GM20000 (cell line): ENCODE data around the gene IQCN.

ENCODE experiments used
- DNase-seq: peaks from one replicate; pipeline ENCODE4 v3.0.0; 2012; ENCODE audit warnings: low spot score
- CTCF ChIP-seq: IDR thresholded peaks from 2 replicates; pipeline ENCODE4 v1.5.1; 2012; ENCODE audit warnings: mild to moderate bottlenecking, control low read depth; ENCODE audit errors: extremely low read depth, missing control alignments

Gene IQCN

GRCh38 chr19:18269070-18269723 lies 5.1 kb downstream of the IQCN start:
- no peak for DNase-seq

GRCh38 chr19:18266771-18267686 lies 7.2 kb downstream of the IQCN start:
- DNase-seq: no peak
- no peak for TF ChIP-seq CTCF

More at GRCh38 chr19:18269070-18269723, 5.1 kb downstream of the IQCN start:
- TF ChIP-seq CTCF: no peak

GRCh38 chr19:18265582-18265981 lies 8.7 kb downstream of the IQCN start:
- DNase-seq: no peak
- TF ChIP-seq CTCF: no peak

GRCh38 chr19:18264971-18265540 lies 9.2 kb downstream of the IQCN start:
- no peak for TF ChIP-seq CTCF
- no peak for DNase-seq

- TF ChIP-seq CTCF: no peak
- no peak for DNase-seq
These were observed 10.0 kb downstream of the IQCN start for GRCh38 chr19:18264137-18264854.

- no peak for DNase-seq
- no peak for TF ChIP-seq CTCF
These were observed 10.7 kb downstream of the IQCN start for GRCh38 chr19:18263324-18264136.
